DLD1 (cell line): ENCODE data around the gene ANO6.
"Not testable (repeated sequence)": the region's sequence is repeated elsewhere in the genome, so short reads cannot be mapped to it uniquely, and the experiment has no call there.

Source experiments
- in situ Hi-C: cut with HindIII; loops from 2 replicates; pipeline ENCODE4 v1.10.0; 2017; ENCODE audit warnings: low sequenced_read_pairs

Gene ANO6, protein sequence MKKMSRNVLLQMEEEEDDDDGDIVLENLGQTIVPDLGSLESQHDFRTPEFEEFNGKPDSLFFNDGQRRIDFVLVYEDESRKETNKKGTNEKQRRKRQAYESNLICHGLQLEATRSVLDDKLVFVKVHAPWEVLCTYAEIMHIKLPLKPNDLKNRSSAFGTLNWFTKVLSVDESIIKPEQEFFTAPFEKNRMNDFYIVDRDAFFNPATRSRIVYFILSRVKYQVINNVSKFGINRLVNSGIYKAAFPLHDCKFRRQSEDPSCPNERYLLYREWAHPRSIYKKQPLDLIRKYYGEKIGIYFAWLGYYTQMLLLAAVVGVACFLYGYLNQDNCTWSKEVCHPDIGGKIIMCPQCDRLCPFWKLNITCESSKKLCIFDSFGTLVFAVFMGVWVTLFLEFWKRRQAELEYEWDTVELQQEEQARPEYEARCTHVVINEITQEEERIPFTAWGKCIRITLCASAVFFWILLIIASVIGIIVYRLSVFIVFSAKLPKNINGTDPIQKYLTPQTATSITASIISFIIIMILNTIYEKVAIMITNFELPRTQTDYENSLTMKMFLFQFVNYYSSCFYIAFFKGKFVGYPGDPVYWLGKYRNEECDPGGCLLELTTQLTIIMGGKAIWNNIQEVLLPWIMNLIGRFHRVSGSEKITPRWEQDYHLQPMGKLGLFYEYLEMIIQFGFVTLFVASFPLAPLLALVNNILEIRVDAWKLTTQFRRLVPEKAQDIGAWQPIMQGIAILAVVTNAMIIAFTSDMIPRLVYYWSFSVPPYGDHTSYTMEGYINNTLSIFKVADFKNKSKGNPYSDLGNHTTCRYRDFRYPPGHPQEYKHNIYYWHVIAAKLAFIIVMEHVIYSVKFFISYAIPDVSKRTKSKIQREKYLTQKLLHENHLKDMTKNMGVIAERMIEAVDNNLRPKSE

DNA sequence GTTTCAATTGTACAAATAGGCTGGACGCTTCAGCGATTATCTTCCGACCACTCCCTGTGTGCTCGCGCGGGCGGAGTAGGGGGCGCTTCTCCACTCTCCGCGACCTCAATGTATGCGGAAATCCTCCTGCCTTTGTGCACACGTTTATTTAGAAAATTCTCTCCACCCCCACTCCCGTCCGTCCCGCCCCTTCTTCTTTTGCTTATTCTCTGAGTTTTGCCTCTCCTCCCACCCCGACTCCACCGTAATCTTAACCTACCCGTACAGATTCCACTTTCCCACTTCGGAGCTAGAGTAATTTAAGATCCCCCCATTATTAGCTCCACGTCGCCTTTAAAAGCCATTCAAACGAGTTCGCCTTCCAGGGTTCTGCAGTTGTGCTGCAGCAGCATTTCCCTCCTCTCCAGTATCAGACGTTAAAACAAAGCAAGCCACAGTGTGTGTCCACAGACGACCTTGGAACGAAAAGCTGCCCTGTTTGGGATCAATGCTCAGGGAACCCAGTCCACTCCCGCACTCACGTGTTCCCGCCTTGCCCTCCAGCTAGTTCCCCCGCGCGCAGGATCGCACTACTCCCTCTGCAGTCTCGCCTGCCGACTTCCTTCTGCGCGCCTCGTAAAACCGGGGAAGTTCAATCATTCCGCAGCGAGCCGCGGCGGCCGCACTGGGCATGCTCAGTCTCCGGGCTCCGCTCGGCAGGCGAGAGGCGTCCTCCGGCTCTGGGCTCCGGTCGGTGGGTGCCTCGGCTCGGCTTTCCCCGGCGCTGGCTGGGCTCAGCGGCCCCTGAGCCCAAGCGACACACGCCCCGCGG is at the start of gene ANO6:
Gene ANO6, plus strand, starts transcription at position 677 of the 811 bp plus-strand sequence. CDS start 227 bp downstream, outside the sequence.
- in situ Hi-C loops, result no loop called here

DNA sequence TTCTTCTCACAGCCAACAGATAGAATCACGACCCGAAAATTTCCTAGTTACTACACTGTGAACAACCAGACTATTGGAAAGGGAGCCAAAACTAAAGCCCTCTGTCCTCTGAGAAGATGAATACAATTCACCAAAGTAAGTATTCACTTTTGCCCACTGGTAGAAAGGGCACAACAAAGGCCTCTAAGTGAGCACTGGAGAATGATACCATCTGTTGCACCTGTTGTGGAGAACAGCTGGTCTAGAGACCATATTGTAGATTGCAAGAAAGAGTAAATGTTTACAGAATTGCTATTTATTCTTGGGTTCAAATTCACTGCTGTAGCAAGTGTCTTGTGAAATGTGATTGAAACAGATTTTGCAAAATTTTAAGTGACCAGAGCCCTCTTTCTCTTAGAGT is 46.9 kb upstream of the ANO6 start:
- in situ Hi-C loops, result no loop called here

DNA sequence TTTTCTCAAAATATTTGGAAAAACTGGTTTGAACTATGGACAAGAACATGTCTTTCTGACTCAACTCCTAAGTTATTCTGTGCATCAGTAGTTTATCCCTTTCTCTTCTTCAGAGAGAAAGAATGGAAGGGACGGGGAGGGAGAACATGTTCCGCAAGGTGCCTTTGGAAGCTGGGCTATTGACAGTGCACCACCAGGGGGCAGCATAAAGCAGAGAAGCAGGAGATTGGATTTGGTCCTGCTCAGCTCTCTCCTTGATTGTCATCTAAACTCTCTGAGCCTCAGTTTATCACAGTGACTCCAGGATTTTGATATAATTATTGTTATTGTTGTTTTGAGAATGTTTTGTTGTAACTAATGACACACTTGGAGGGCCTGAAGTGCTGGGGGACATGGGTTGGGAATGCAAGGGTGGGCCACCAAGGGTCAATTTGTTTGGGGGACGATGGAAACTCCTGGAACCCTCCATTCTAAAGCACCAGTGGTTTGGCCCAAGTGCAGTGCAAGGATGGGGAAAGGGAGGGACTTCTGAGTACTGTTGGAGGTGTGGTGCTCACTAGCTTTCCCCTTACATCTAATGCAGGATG is 45.3 kb upstream of the ANO6 start:
- in situ Hi-C loops, result no loop called here

DNA sequence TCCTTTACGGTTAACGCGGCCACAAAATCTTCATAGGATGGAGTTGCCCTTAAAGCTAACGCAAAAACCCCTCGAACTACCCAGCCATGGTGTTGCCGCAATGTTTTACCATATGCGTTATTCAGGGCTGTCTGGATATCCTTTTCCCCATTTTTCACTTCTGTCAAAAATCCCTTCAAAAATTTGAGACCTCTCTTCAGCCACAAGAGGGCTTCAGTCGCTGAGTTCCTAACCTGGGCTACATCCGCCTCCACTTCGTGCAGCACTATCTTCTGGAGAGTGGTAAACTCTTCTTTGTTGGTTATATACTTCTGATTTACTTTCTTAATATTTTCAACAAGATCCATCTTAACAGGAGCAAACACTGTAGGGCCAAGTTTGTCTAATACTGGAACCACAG is 42.6 kb upstream of the ANO6 start:
- in situ Hi-C loops, result not testable (repeated sequence)

DNA sequence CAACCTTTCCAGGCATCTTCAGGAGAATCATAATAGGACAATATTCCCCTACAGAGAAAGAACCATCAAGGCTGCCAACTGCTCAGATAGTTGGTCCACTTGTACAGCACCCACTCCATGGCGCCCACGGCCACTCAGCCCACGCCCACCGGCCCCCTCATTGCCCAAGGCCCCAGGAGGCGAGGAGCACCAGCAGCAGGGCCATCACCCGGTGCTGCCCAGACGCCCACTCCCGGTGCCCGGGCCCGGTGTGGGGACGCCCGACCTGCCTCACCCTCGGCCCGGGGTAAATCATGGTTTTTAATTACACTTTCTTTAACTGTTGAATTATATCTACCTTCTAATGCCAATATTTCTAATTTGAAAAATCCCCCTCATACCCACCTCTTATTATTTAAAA is 41.3 kb upstream of the ANO6 start:
- in situ Hi-C loops, result no loop called here

DNA sequence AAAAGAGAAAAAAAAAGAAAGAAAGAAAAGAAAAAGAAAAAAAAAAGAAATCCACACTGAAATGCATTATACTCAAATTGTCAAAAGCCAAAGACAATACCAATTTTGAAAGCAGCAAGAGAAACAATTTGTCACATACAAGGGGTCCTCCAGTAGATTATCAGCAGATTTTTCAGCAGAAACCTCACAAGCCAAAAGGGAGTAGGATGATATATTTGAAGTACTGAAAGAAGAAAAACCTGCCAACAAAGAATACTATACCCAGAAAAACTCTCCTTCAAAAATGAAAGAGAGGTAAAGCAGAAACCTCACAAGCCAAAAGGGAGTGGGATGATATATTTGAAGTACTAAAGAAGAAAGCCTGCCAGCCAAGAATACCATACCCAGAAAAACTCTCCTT is 37.1 kb upstream of the ANO6 start:
- in situ Hi-C loops, result no loop called here

DNA sequence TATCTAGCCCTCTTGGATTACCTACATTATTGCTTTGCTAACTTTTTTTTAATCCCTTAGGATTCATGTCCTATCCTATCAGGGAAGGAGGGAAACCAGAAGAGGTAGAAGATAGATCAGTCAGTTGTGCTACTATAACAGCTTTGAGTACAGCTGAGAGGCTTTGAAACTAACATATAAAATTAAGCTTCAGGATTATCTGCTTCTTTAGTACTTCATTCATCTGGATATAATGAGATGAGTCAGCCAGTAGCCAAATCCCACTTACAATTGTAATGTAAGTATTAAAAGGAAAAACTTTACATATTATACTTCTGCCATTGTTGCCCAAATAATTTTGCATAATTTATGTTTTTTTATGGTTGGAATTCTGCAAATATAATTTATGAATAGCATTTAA is 33.4 kb upstream of the ANO6 start:
- in situ Hi-C loops, result no loop called here

DNA sequence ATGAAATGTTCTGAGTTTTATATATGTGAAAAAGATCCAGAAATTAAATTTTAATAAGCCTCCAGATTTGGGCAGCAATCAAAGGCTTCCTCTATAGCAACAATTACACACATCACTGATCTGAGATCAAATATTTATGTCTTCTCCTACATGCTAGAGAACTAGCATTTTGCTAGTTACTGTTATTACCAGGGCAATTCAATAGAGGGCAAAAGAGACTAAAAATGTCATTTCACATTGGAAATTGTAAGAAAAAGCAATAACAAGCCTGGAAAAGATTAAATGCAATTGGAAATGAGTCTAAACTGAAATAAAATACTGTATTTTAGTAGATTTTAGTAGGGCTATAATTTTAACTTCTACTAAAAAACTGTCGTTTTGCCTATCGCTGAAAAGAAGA is 32.6 kb upstream of the ANO6 start:
- in situ Hi-C loops, result no loop called here

DNA sequence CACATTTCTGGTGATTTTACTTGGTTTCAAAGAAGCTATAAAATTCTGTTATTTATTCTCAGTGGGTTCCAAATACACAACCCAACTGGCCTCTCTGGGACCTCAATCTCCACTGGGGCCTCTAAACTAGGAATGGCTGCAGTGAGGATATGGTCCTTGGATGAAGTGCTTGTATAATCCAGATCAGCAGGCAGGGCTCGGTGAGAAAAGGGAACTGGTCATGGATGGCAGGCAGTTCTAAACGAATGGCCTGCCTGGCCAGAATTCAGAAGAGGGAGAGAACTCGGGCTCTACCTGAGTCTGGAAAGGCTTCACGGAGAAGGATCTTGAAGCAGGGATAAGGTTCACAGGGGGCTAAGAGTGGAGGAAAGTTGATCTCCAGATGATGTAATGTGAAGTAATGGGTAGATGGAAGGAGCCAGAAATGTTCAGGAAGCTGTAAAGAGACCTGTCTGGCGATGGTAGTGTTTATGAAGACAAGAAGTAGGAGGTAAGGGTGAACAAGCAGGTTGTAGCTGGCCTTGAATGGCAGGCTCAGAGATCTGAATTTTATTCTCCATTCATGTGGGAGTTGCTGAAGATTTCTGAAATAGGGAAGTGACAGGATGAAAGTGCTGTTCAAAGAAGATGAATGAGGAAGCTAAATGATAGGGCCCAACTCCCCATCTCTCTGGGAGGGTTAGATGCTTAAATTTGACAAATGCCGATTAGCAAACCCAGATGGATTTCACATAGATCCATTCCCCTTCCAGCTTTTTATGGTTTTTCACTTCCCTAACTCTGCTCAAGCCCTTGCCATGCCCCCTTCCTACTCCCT is 31.5 kb upstream of the ANO6 start:
- in situ Hi-C loops, result no loop called here

DNA sequence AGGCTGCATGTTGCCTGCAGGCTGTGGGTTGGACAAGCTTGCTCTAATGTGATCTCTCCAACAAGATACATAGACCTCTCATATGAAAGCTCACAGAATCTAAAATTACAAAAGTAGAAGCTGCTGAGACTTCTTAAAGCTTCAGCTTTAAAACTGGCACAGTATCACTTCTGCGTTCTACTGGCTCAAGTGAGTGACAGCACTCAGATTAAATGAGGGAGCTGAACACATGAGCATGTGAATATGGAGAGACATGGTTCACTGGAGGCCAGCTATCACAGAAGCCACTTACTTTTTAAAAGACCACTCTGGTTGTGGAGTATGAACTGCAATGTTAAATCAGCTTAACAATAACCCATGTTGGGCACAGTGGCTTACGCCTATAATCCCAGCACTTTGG is 29.1 kb upstream of the ANO6 start:
- in situ Hi-C loops, result no loop called here

DNA sequence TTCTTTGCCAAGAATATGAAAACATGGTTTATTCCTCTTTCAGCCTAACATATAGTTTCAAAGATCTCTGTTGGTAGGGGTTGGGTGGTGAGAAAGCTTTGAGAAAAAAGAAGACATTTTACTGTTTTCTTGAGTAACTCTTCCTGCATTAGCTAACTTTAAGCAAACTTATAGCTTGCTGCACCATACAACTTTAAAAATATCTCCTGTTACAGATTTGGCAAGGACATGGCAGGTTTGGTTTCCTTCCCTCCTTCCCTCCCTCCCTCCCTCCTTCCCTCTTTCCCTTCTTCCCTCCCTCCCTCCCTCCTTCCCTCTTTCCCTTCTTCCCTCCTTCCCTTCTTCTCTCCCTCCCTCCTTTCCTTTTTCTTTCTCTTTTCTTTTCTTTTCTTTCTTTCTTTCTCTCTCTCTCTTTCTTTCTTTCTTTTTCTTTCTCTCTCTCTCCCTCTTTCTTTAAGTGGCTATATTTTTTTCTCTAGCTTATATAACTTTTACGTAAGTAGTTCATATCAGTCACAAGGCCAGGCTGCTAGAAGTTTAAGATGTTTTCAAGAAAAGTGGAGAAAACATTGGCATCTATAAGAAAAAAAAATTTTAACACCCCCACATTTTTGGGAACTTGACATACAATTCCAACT is 26.0 kb upstream of the ANO6 start:
- in situ Hi-C loops, result no loop called here

DNA sequence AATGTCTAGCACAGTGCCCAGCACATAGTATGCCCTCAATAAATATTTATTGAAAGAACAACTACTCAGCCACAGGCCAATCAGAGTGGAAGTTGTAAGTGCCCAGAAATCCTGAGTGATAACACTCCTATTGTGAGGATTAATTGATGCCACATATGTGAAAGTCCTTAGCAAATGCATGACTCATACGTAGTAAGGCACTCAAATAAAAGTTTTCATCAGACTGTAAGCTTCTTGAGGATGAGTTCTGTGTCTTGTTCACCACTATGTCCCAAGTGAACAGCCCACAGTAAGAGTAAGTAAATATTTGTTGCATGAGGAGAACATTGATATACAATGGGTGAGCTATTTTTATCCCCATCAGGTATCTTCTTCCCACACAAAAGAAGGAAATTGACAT is 24.7 kb upstream of the ANO6 start:
- in situ Hi-C loops, result no loop called here

DNA sequence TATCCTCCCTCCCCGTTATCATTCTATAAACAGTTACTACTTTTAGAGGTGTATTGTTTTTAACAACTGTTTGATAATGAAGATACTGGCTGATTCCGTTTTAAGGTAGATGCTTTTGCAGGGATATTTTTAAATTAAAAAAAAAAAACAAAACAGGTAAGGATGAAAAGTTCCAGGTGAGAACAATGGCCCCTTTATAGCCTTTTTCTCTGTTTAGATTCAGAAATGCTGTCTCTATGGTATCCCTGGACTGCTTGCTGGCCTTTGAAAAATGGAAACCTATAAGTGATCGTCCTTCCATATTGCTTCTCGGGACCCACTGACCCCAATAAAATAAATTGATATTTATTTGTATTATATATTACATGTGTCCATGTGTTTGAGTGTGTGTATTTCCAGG is 23.2 kb upstream of the ANO6 start:
- in situ Hi-C loops, result no loop called here

DNA sequence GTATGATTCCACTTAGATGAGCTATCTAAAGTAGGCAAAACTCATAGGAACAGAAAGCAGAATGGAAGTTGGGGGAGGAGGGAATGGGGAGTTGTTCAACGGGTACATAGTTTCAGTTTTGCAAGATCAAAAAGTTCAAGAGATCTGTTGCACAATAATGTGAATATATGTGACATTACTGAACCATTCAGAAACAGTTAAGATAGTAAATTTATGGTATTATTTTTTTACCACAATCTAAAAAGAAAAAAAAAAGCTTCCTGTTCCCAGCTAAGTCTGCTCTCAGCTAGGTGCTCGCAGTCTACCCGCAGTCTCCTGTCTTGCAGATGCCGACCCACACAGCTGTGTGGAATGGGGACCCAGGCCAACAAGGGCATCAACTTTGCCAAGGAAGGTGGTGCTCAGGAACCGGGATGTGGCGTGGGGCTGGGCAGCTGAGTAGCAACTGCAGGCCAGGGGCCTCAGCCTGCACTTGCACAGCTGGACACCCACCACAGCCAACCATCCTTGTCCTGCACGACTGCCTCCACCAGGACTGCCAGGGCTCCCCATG is 15.3 kb upstream of the ANO6 start:
- in situ Hi-C loops, result no loop called here

DNA sequence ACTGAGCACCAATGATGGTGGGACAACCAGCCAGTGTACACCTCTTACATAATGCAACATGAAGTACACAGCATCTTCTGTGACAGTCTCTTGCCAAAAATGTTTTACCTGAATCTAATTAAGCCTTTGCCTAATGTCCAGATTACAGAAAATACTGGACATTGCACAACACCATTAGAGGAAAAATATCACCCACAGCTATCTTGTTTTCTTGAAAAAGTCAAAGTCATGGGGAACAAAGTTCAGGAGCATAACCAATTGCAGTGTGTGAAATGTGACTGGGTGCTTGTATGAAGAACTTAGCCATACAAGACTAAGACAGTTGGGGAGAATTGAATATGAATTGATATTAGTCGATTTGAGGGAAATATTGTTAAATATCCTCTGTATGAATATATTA is 12.1 kb upstream of the ANO6 start:
- in situ Hi-C loops, result no loop called here

DNA sequence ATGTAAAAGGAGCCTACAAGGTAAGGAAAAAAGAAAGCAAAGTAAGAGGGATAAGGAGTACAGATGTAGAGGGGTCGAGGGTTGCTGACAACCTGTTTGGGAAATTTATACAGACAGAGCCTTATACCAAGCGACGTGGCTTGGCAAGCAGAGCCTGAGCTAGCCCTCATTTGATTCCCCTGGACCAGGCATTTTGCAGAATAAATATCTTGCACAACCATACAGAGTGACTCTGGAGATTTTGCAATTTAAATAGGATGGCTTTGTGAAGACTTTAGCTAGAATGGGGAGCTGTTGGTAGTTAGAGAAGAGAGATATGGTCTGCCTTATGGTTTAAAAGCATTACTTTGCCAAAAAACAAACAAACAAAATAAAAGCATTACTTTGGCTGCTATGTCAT is 11.1 kb upstream of the ANO6 start:
- in situ Hi-C loops, result no loop called here

DNA sequence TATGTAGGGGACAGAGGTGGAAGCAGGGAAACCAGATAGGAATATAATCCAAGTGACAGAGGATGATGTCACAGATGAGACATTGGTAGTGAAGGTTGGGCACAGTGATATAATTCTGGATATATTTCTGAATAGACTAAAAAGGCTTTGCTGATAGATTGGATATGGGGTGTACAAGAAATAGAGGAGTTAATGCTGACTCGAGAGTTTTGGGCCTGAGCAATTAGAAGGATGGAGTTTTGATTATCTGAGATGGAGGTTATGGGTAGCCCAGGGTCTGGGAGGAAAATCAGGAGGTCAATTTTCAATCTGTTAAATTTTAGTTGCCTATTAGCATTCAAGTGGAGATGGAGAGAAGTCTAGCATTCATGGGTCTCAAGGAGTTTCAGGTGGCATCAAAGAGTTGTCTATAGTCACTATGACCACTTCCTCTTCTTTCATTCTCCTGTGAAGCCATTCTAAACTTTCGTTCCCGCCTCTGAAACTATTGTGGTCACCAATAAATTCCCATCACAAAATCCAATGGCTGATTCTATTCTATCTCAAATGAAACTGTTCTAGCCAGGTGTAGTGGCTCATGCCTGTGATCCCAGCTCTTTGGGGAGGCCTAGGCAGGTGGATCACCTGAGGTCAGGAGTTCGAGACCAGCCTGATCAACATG is 10.6 kb upstream of the ANO6 start:
- in situ Hi-C loops, result no loop called here

DNA sequence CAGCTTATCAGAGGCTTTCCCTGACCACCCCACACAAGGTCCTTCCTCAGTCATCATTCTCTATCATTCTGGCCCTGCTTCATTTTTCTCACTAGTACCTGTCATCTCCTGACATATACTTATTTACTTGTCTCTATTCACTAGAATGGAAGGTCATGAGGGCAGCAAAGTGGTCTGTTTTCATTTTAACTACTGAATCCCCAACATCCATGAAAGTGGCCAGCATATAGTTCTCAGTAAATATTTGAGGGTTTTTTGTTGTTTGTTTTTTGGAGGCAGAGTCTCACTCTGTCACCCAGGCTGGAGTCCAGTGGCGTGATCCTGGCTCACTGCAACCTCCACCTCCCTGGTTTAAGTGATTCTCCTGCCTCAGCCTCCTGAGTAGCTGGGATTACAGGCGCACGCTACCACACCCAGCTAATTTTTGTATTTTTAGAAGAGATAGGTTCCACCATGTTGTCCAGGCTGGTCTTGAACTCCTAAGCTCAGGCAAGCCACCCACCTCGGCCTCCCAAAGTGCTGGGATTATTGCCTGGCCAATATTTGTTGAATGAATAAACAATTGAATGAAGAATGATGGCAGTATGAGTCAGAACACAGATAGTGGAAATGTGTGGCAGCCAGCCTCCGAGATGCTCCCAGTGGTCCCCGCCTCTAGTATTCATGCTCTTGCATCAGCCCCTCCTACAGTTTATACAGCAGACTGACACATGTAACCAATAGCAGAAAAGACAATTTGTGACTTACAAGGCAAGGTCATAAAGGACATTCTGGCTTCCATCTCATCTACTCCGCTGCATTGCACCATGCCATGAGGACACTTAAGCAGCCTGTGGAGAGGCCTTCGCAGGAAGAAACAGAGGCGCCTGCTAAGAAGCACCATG is 7.0 kb upstream of the ANO6 start:
- in situ Hi-C loops, result no loop called here
